HG03039 (cell line): ENCODE results near the gene STK33.

Experiments used
- ATAC-seq: cut with Tn5 transposase; IDR thresholded peaks from one replicate; pipeline ENCODE4 v1.9.1; 2021; ENCODE audit warnings: mild to moderate bottlenecking, moderate library complexity; ENCODE audit not compliant: unreplicated experiment

STK33 gene

DNA sequence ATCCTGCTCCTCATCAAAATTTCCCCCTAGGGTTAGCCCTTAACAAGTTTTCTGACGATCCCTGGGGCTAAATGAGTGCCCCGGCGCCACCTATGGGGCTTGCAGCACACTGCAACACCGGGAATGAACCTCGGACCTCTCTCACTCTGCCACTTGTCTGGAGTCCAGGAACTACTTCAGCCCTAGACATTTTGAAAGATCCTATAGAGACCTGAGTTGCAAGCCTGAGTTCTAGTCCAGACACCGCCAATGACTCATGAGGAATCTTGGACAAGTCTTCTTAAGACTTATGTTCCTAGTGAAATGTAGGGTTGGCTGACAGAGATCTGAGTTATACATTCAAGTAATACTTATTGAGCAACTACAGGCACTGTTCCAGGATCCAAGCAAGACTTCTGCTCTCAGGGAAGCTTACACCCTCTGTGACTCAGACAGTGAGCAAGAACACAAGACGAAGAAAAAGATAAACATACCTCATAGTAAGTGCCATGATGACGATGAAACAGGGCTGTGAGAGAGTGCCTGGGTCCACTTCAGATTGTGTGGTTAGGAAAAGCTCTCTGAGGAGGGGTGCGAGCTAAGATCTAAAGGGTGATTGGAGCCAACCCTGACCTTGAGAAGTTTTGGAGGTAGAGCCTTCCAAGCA, 10.2 kb upstream of the STK33 start:
- ATAC-seq, result no peak

DNA sequence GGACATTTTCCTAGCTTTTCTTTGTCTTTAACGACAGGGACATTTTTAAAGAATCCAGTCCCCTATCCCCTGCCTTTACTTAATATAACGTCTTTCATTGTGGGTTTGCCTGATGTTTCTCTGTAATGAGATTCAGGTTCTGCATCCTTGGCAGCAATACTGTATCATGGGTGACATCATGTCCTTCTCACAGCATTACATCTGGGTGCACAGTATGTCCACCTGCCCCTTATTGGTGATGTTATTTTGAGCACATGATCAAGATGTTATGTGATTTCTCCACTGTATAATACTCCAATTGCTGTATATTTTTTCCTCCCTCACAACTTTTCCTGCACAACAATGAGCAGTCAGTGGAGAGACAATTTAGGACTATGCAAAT, 9.7 kb upstream of the STK33 start:
- no peak for ATAC-seq

DNA sequence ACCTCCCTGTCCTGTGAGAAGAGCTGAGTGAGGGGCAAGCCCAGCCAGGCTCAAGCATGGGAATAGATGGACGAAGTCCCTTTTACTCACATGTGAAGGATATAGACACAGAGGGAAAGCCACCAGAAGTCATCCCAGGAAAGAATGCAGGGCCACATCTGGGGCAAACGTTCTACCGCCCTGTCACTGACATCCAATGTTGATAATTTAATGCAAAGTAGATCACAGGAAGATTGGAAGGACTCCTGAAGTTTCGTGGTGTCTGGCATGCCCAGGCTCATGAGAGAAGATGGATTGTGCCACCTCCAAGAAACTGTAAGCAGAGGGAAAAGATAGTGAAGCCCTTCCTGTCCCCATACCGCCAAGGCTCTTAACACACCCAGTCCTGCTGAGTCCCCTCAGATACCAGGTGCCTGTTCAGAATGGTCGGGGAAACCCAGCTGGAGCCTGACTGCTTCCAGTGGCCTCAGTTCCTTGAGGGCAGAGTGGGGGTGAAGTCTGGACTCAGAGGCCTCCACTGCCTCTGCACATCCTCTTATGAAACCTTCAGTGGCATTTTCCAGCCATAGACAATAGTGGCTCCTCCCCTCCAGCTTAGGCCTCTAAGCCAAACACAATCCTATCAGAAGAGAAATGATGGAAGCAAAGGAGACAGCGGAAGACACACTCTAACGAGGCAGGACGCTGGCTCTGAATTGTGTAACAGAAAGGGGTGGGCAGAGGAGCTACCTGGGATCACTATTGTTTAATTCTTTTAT, 7.5 kb upstream of the STK33 start:
- no peak for ATAC-seq

DNA sequence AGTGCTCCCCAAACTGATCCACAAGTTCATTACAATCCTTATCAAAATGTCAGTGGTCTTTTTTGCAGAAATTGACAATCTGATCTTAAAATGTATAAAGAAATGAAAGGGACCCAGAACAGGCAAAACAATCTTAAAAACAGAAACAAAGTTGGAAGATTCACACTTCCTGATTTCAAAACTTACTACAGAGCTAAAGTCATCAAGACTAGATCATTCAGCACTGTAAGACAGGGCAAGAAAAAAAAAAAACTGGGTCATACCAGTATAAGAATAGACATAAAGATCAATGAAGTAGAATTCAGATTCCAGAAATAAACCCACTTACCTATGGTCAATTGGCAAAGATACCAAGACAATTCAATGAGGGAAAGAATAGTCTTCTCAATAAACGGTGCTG, 4.5 kb upstream of the STK33 start:
- no peak for ATAC-seq

DNA sequence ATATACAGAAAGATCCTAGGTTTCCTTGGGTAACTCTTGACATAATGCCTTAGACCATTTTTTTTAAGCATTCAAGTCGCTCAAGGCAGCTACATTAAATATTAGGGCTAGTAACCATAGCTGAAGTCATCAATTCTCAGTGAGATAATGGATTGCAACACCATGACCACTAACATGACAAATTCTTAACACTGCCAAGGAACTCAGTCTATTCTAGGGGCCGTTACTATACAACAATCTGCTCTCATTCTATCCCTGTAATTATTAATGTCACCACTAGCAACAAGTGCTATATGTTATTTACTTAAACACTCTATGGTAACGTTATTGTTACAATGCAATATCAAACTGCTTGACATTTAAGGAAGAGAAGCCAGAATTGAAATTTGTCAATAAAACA, 3.2 kb upstream of the STK33 start:
- ATAC-seq, result no peak

DNA sequence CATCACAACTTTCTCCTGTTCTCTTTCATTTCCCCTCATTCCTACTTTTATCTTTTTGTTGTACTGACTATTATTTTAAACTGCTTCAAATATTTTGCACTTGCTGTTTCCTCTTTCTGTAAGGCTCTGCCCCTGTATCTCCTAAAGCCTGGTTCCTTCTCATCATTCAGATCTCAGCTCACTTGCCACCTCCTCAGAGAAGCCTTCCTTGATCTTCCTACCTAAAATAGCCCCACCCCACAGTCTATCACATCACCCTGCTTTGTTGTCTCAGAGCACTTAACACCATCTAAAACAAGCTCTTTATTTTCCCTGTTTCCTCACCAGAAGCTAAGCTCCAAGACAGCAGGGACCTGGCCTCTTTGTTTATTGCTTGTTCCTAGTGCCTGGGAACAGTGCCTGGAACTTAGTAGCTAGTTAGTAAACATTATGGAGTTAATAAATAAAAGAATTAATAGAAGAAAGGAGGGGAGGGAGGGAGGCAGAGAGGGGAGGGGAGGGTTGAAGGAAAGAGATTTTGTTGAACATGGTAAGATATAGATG, 2.5 kb upstream of the STK33 start:
- no peak for ATAC-seq

DNA sequence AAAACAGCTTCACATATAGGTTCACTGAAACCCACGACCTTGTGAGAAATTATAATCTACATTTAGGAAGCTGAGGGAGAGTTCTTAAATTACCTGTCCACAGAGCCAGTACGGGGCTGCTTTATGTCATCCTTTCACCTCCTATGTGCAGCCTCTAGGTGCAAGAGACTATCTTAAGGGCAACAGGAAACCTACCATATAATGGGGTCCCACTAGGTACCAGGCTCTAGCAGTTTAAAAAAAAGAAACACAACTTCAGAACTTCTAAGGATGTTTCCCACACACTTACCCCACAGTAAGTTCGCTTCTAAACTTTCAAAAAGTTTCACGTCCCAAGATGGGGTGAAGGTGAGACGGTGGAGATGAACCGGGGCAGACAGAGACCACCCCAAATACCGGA, 573 bp downstream of the STK33 start:
- ATAC-seq, result no peak

DNA sequence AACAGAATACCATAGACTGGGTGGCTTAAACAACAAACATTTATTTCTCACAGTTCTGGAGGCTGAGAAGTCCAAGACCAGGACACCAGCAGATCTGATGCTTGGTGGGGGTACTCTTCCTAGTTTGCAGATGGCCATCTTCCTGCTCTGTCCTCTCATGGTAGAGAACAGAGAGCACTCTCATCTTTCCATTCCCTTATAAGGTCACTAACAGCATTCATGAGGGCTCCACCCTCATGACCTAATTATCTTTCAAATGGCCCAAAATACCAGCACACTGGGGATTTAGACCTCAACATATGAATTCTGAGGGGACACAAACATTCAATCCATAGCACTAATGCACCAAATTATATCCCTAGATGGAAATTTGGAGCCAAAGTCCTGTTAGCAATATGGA, 6.1 kb downstream of the STK33 start:
- ATAC-seq, result no peak

DNA sequence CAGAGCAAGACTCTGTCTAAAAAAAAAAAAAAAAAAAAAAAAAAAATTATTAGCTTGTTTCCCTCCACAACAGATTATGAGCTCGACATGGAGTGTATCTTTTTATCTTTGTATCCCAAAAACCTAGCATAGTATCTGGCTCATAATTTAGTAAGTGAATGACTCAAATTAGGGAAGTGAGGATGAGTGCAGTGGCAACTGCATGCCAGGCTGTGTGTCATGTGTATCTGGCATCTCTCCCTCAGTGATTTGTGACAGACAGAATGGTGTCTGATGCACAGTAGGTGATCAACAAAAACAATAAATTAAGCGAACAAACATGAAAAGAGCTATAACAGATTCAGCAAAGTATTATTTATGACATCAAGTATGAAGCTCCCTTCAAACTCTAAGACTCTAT, 7.2 kb downstream of the STK33 start:
- ATAC-seq, result no peak

DNA sequence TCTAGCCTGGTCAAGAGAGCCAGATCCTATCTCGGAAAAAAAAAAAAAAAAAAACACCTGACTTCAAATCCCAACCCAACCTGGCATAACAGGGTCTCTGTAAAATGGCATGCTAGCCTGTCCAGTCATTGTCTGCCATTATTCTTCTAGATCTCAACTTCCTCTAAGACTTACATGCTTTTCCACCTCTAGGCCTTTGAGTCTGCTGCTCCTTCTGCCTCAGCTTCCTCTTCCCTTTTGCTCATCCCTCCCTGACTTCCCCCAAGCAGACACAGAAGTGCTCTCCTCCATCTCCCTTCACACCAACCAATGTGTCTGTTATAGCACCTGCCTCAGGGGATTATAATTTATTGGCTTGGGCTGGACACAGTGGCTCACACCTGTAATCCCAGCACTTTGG, 7.8 kb downstream of the STK33 start:
- no peak for ATAC-seq

DNA sequence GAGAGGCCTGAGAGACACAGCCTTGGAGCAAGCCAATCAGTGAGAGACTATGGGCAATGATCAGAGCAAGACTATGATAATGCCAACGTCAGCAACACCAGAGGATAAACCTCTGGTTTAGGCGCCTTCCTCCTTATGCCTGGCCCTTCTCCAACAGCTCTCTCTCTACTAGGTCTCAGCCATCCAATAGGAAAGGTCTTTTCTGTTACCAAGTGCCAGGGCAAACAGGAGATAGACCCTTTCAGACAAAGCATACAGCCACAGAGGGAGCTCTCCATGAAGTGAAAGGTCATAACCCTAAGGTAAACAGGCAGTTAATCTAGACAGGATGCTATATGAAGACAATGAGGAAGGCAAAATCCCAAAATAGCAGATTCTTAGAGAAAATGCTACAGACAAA, 9.5 kb downstream of the STK33 start:
- ATAC-seq, result no peak

DNA sequence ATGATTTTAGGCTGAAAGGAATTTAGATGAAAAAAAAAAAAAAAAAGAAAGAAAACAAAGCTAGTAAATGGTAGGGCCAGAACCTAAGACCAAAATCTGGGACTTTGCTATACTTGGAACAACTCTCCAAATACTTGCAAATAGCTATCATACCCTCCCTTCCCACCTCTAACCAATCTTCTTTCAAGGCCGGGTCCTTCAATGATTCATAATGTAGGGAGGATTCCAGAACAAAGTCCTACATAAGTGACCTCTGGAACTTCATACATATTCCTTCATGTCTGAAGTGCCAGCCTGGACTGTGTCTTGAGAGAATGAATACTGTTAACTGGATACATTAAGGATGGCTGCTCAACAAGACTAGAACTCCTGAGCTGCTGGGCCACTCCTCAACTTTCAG, 9.9 kb downstream of the STK33 start:
- ATAC-seq, result no peak

DNA sequence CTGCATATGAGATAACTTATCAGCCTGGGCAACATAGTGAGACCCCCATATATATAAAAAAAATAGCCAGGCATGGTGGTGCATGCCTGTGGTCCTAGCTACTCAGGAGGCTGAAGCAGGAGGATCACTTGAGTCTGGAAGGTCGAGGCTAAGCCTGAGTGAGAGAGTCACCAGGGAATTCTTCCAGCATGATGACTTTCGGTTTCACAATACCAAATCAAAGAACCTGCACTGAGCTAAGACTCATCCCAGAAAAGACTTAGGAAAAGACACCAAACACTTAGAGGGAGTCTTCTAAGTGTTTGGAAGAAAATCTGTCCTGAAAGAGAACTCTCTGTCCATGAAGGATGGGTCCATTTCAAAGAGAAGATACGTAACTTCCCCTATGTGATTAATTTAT, 12.7 kb downstream of the STK33 start:
- ATAC-seq, result no peak

DNA sequence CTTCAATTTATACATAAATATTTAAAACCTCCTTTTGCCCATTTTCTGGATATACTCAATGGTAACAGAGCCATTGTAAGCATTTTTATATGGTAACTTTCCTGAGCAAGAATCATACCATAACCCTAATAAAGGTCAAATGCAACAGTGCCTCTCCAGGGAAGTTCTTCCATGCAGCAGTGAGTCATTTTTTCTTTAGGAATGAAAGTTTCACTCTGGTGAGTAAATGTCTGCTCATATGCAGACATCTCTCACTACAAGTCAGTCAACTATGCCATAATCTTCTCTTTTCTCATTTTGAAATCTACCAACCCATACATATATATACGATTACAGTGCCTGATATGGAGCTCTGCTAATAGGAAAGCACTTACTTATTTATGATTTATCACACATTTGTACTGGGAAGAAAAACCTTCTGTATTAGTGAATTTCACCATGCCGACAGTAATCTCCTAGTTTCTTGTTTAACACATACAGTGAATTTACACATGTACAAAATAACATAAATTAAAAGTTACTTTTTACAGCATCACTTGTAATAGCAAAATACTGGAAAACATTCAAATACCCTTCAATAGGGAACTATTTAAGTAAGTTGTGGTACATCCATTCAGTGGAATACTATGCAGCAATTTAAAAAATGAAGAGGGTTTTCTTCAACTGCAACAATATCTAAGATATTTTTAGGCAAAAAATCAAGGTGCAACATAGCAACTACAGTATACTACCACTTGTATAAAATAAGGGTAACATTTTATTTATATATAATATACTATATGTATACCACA, 16.0 kb downstream of the STK33 start:
- no peak for ATAC-seq

DNA sequence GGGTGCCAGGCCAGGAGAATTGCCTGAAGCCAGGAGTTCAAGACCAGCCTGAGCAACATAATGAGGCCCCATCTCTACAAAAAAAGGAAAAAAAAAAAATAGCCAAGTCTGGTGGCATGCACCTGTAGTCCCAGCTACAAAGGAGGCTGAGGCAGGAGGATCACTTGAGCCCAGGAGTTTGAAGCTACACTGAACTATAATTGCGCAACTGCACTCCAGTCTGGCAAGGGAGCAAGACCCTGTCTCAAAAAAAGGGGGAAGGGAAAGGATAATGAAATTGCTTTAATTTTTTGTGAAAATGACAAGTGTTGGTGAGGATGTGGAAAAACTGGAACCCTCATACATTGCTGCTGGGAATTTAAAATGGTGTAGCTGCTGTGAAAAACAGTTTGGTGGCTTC, 19.2 kb downstream of the STK33 start:
- ATAC-seq, result no peak

DNA sequence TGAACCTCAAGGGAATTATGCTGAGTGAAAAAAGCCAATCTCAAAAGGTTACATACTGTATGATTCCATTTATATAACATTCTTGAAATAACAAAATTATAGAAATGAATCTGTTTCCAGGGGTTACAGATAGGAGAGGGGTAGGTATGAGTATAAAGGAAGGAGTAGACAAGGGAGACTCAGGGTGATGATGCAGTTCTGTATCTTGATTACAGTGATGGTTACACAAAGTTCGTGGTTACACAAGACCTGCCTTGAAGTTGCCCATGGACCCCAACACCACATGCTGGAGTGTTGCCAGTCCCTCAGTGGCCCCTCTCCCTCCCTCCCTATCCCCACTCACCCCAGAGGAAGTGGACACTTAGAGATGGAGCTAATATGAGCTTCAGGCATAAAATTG, 20.3 kb downstream of the STK33 start:
- no peak for ATAC-seq

DNA sequence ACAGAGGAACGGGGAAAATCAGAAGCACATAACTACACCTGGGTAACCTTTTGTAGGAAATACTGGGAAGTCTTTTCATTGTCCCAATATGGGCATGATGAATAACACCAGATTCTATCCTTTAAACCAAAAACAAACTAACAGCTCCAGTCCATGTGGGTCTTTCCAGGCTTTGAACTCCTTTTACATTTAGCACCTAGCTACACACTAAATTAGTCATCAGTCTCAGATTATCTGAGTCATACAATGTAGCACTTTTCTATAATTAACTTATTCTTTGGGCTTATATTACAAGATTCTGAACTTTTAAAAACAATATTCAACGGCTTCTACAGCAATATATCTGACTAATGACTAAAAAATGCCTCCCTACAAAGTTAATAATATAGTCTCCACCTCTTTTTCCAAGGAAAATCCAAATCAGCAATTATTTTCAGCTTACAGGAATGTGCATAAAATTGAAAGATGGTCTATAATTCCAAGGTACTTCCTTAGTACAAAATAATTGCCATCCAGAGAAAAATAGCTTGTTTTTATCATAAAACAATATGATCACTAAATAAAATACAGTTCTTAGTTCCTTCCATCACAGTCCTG, 26.3 kb downstream of the STK33 start:
- no peak for ATAC-seq

DNA sequence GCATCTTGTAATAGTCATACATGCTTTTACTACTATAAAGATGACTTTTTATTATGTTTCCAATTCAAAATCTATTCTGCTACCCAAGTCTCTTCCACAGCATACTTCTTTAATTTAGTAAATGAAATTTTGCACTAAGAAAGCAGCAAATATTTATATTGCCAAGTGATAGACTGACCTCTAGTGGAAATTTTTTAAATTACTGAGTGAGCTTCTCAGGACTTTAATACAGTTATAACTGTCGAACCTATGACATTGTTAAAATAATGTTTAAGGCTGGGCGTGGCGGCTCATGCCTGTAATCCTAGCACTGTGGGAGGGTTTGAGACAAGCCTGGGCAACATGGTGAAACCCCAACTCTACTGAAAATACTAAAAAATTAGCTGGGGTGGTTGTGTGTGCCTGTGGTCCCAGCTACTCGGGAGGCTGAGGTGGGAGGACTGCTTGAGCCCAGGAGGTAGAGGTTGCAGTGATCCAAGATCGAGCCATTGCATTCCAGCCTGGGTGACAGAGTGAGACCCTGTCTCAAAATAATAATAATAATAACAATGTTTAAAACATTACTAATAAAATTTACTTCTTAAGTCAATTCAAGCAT, 27.3 kb downstream of the STK33 start:
- no peak for ATAC-seq

DNA sequence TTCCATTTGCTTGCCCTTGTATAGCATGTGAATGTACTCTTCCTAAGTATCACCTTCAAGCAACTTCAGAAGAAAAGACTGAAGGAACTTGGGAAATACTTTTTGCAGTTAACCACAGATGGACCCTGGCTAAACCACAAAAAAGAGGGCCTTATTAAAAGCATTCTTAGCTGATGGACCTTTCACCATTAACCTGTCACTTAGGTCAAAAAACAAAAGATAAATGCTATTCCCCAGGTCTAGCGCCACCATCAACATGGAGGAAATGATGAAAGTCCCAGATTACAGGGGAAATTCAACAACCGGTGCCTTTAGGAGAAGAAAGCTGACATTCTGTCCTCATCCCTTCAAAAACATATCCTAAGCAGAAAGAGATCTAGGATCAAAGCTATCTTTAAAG, 29.5 kb downstream of the STK33 start:
- no peak for ATAC-seq

DNA sequence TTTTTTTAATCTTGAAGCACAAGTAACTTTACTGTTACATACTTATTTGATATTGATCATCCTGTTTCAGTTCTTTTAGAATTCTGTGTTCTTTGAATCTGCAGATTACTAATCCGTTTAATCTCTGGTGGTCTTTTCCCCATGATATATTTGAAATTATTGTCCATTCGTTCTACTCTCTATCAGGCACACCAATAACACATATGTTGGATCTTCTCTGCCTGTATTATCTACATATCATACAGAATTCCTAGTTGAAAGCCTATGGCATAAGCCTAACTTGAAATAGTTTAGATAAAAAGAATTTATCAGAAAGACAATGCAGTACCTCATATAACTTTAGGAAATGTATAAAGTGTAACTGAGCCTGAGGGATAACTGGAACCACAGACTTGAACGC, 32.6 kb downstream of the STK33 start:
- ATAC-seq, result no peak

DNA sequence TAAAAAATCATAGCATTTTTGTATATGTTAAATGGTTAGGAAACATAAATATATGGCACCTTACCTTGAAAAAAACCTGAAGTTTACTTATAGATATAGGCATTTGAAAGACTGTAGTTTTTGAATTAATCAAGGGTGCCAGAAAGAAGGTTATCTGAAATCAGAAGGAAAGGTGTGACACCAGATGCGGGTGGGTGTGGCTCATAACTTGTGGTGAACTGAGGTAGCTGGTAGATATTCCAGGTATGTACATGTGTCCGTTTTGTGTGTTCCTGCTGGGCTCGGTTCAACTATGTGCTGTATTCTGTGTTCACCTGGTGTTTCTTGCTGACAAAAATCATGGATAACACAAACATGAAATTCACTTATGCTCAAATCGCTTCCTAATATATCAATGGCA, 35.6 kb downstream of the STK33 start:
- ATAC-seq, result no peak
